Mammary epithelial cell (primary cell): ENCODE data around the gene ID3.

Experiments
- CTCF ChIP-seq, 2 donors: IDR thresholded peaks in 1 of 2; conservative IDR thresholded peaks in 1 of 2; 2 replicates each; pipeline ENCODE4 v1.5.1; 2011 to 2012; ENCODE audit warnings: inconsistent platforms in 2 of 2, low read length in 2 of 2, mild to moderate bottlenecking in 2 of 2, control low read depth in 1 of 2, low read depth in 1 of 2; ENCODE audit not compliant: insufficient read depth in 1 of 2; ENCODE audit errors: extremely low read depth in 1 of 2
- EZH2 ChIP-seq: IDR thresholded peaks from 2 replicates; pipeline ENCODE4 v1.6.1; 2012; ENCODE audit warnings: low read length, inconsistent platforms, borderline replicate concordance

DNA sequence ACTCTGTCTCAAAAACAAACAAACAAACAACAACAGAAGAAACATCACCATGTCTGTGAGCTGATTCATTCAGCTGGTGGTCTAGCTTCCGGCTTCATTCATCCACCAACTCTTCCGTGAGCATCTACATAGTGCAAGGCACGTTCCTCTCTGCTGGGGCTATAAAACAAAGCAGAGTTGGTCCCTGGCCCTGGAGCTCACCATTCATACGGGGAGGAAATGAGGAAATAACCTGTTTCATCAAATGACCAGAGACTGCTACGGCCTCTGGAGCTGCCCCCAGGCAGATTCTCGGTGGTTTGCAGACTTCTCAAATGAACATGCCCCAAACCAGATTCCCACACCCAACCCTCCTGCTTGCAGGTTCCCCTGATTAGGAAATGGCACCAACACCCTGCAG, 41.0 kb upstream of the ID3 start:
- TF ChIP-seq CTCF (conservative IDR thresholded peaks at IDR 0.05 in 1 of 2, IDR thresholded peaks at IDR 0.05 in 1 of 2; ENCODE audit: extremely low read depth in 1 of 2, insufficient read depth in 1 of 2, low read depth in 1 of 2, low read length in 2 of 2), result no peak
- no peak for TF ChIP-seq EZH2
